Measurements from ENCODE around the gene CSNK1G3. TPM values are rescaled to one million over a fixed set of nuclear protein-coding genes. Genes with fewer than 3 reads are reported as not detected.
"Not testable (repeated sequence)": the region's sequence is repeated elsewhere in the genome, so short reads cannot be mapped to it uniquely, and the experiment has no call there.

The CSNK1G3 gene
- total RNA-seq, 2 experiments from 2014 or later: 30.6 to 31.5 TPM

GRCh38 chr5:123486951-123487655, 24.9 kb upstream of the CSNK1G3 start:
- DNase-seq (peak; percentile 16), ATAC-seq (no peak)
- CTCF ChIA-PET: interaction anchor here (1.1 kb wide), 1 partner anchor 72 kb away, joined by 3 read pairs; no protein-coding TSS in a partner anchor
- Mint-ChIP-seq H3K27ac (no peak overlapping the region), H3K27me3 (peaks cover 13% of the 10 kb centered on the region), H3K4me1 (no peaks in the 10 kb centered on the region), H3K36me3 (ENCODE audit: low read depth) (no peaks in the 10 kb centered on the region), H3K9me3 (ENCODE audit: low read depth) (no peaks in the 10 kb centered on the region), H3K4me3 (no peak overlapping the region)
- POLR2A ChIA-PET: no interaction called here
- intact Hi-C loops (cut with DNase I, micrococcal nuclease): no loop called here

DNA sequence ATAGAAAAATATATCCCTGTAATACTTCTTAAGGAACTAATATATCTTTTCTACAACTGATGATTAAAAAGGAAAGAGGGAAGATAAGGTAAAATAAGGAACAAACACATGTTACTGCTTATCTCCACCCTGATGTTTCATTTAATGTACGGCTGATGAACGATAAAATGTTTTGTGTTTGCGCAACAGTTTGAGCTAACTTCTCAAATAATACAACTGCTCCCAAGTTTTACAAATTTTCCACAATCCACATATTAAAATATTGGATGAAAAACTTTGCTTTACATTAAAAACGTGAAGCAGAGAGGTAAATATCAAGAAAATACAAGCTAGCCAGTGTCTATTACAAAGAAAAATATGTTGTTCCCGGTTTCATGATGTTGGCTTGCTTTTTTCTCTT, 21.0 kb upstream of the CSNK1G3 start:
- Mint-ChIP-seq H3K27ac (no peak overlapping the region), H3K27me3 (peaks cover 13% of the 10 kb centered on the region), H3K4me3 (no peak overlapping the region), H3K36me3 (ENCODE audit: low read depth) (no peaks in the 10 kb centered on the region), H3K9me3 (ENCODE audit: low read depth) (no peaks in the 10 kb centered on the region), H3K4me1 (no peaks in the 10 kb centered on the region)
- ChIA-PET POLR2A (no interaction called here), CTCF (no interaction called here)
- DNase-seq (no peak), ATAC-seq (no peak)
- intact Hi-C loops (cut with DNase I, micrococcal nuclease): no loop called here

- DNase-seq; intact Hi-C loops (cut with DNase I, micrococcal nuclease); H3K4me3 Mint-ChIP-seq; H3K9me3 Mint-ChIP-seq (ENCODE audit: low read depth); ATAC-seq; H3K36me3 Mint-ChIP-seq (ENCODE audit: low read depth); H3K27me3 Mint-ChIP-seq; H3K27ac Mint-ChIP-seq; POLR2A ChIA-PET; H3K4me1 Mint-ChIP-seq: not testable (repeated sequence)
- CTCF ChIA-PET: interaction anchor here (0.7 to 1.0 kb wide), 4 partner anchors 35 to 1301 kb away, joined by 3 read pairs; partner anchors contain the start of gene CEP120
Measured at GRCh38 chr5:123495211-123495610, 16.8 kb upstream of the CSNK1G3 start.

GRCh38 chr5:123496892-123497291, 15.1 kb upstream of the CSNK1G3 start:
- H3K36me3 Mint-ChIP-seq (ENCODE audit: low read depth): no peaks in the 10 kb centered on the region
- CTCF ChIA-PET: no interaction called here
- H3K9me3 Mint-ChIP-seq (ENCODE audit: low read depth): no peaks in the 10 kb centered on the region

GRCh38 chr5:123500471-123500870, 11.5 kb upstream of the CSNK1G3 start:
- peaks cover 5% of the 10 kb centered on the region for H3K27me3 Mint-ChIP-seq
- intact Hi-C loops (cut with DNase I, micrococcal nuclease): no loop called here
- peaks cover 8% of the 10 kb centered on the region for H3K4me1 Mint-ChIP-seq
- POLR2A ChIA-PET: no interaction called here
- H3K4me3 Mint-ChIP-seq: no peak overlapping the region
- DNase-seq (no peak), ATAC-seq (no peak)
- no peaks in the 10 kb centered on the region for H3K36me3 Mint-ChIP-seq (ENCODE audit: low read depth)
- H3K9me3 Mint-ChIP-seq (ENCODE audit: low read depth): no peaks in the 10 kb centered on the region
- CTCF ChIA-PET: no interaction called here
- no peak overlapping the region for H3K27ac Mint-ChIP-seq

More at GRCh38 chr5:123496892-123497291, 15.1 kb upstream of the CSNK1G3 start:
- POLR2A ChIA-PET: no interaction called here
- H3K4me1 Mint-ChIP-seq: peaks cover 4% of the 10 kb centered on the region
- DNase-seq (peak; percentile 20), ATAC-seq (peak; percentile 60)
- intact Hi-C loops (cut with DNase I, micrococcal nuclease): no loop called here
- no peak overlapping the region for H3K27ac Mint-ChIP-seq
- no peak overlapping the region for H3K4me3 Mint-ChIP-seq
- H3K27me3 Mint-ChIP-seq: peaks cover 5% of the 10 kb centered on the region

GRCh38 chr5:123502120-123502519, 9.9 kb upstream of the CSNK1G3 start:
- Mint-ChIP-seq H3K27ac (no peak overlapping the region), H3K9me3 (ENCODE audit: low read depth) (no peaks in the 10 kb centered on the region), H3K4me3 (no peak overlapping the region), H3K36me3 (ENCODE audit: low read depth) (no peaks in the 10 kb centered on the region), H3K27me3 (peaks cover 11% of the 10 kb centered on the region), H3K4me1 (peaks cover 4% of the 10 kb centered on the region)
- no peak for ATAC-seq
- POLR2A ChIA-PET: no interaction called here
- CTCF ChIA-PET: interaction anchor here (1.1 kb wide), 1 partner anchor 9 kb away, joined by 3 read pairs; no protein-coding TSS in a partner anchor
- intact Hi-C loops (cut with DNase I, micrococcal nuclease): no loop called here
- DNase-seq: no peak

GRCh38 chr5:123503299-123503698, 8.7 kb upstream of the CSNK1G3 start:
- ATAC-seq: no peak
- POLR2A ChIA-PET: no interaction called here
- H3K4me3 Mint-ChIP-seq: no peak overlapping the region
- H3K9me3 Mint-ChIP-seq (ENCODE audit: low read depth): no peaks in the 10 kb centered on the region
- H3K36me3 Mint-ChIP-seq (ENCODE audit: low read depth): no peaks in the 10 kb centered on the region
- H3K4me1 Mint-ChIP-seq: peaks cover 4% of the 10 kb centered on the region
- intact Hi-C loops (cut with DNase I, micrococcal nuclease): no loop called here
- peaks cover 13% of the 10 kb centered on the region for H3K27me3 Mint-ChIP-seq
- CTCF ChIA-PET: interaction anchor here (0.9 to 1.0 kb wide), 2 partner anchors 10 to 14 kb away, joined by 3 to 4 read pairs; no protein-coding TSS in a partner anchor
- no peak for DNase-seq
- no peak overlapping the region for H3K27ac Mint-ChIP-seq

- CTCF ChIA-PET: interaction anchor here (1.1 to 1.3 kb wide), 2 partner anchors 43 to 82 kb away, joined by 3 read pairs; no protein-coding TSS in a partner anchor
- Mint-ChIP-seq H3K4me1 (peaks cover 5% of the 10 kb centered on the region), H3K4me3 (no peak overlapping the region), H3K36me3 (ENCODE audit: low read depth) (no peaks in the 10 kb centered on the region), H3K27me3 (peaks cover 8% of the 10 kb centered on the region), H3K9me3 (ENCODE audit: low read depth) (no peaks in the 10 kb centered on the region), H3K27ac (no peak overlapping the region)
- ATAC-seq (no peak), DNase-seq (no peak)
- POLR2A ChIA-PET: no interaction called here
- intact Hi-C loops (cut with DNase I, micrococcal nuclease): no loop called here
Measured at GRCh38 chr5:123505633-123506032, 6.3 kb upstream of the CSNK1G3 start.

DNA sequence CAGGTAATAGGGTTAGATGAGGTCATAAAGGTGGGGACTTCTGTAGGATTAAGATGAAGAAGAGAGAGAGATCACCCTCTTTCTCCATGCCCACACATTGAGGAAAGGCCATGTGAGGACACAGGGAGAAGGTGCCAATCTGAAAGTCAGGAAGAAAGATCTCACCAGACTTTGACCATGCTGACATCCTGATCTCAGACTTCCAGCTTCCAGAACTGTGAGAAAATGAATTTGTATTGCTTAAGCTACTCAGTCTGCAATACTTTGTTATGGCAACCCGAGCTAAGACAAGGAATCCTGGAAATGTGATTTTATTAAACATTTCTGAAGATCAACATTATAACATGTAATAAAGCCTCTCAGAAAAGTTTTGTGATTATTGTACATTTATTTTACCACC, 3.5 kb upstream of the CSNK1G3 start:
- peaks cover 8% of the 10 kb centered on the region for H3K27me3 Mint-ChIP-seq
- H3K9me3 Mint-ChIP-seq (ENCODE audit: low read depth): no peaks in the 10 kb centered on the region
- peaks cover 16% of the 10 kb centered on the region for H3K4me1 Mint-ChIP-seq
- H3K36me3 Mint-ChIP-seq (ENCODE audit: low read depth): no peaks in the 10 kb centered on the region
- no peak overlapping the region for H3K4me3 Mint-ChIP-seq
- CTCF ChIA-PET: interaction anchor here (2.6 kb wide), 1 partner anchor 85 kb away, joined by 13 read pairs; the partner anchor contains the start of gene CEP120
- POLR2A ChIA-PET: no interaction called here
- ATAC-seq: no peak
- DNase-seq: no peak
- intact Hi-C loops (cut with DNase I, micrococcal nuclease): no loop called here
- no peak overlapping the region for H3K27ac Mint-ChIP-seq

GRCh38 chr5:123511290-123511647, 708 bp upstream of the CSNK1G3 start:
- H3K36me3 Mint-ChIP-seq (ENCODE audit: low read depth): no peaks in the 10 kb centered on the region
- no peak for DNase-seq
- CTCF ChIA-PET: interaction anchor here (0.6 to 2.9 kb wide), 4 partner anchors 10 to 1050 kb away, joined by 3 to 16 read pairs (median 4); partner anchors contain the start of gene CEP120
- H3K9me3 Mint-ChIP-seq (ENCODE audit: low read depth): no peaks in the 10 kb centered on the region
- H3K4me1 Mint-ChIP-seq: peaks cover 40% of the 10 kb centered on the region
- POLR2A ChIA-PET: interaction anchor here (0.7 to 4.0 kb wide), 4 partner anchors 10 to 88 kb away, joined by 3 to 55 read pairs (median 5); partner anchors contain the start of gene CEP120
- peak overlapping the region; percentile 97 for H3K27ac Mint-ChIP-seq
- peaks cover 5% of the 10 kb centered on the region for H3K27me3 Mint-ChIP-seq
- intact Hi-C loops (cut with DNase I, micrococcal nuclease): loop anchor here (5.0 to 10.0 kb wide), 3 partner anchors 36 to 1549 kb away; partner anchors contain the start of genes SRFBP1 (in 2 of the 2) and SNX24 (in 1 of the 2)
- peak overlapping the region; percentile 92 for H3K4me3 Mint-ChIP-seq
- ATAC-seq: no peak

DNA sequence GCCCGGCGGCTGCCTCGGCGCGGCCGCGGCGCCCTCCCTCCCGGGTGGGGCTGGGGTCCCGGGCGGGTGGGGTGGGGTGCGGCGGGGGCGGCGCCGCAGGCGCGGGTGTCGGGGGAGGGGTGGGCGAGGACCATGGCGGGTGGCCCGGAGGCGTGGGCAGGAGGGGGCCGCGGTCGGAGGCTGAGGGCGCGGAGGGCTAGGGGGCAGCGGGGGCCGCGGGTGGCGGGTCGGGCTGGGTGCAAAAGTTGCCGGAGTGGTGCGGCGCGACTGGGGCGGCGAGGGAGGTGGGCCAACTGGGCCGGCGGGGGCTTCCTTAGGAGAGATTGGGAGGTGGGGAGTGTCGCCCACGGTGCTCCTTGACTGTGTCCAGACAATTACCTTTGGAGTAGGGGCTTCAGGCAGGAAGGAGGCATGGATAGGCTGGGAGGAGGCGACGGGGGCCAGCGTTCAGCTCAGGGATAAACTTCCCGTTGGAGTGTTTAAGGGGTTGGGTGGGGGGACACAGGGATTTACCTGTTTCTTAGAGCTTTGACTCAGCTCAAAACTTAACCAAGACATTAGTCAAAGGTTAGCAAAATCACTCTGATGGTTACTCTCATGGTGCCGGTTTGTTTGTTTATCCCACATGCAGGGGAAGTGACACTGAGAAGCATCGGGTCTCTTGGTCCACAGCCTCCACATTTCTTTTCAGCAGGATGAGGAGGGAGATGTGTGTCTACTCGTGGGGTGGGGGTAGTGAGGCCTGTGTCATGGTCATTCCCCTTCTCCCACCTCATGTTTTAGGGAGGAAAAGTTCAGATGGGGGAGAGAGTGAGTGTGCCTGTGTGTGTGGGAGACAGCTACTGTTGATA, 859 bp downstream of the CSNK1G3 start:
- ATAC-seq (peak; percentile 19), DNase-seq (peak; percentile 61)
- peak overlapping the region; percentile 93 for H3K27ac Mint-ChIP-seq
- intact Hi-C loops (cut with DNase I, micrococcal nuclease): loop anchor here (1.0 to 10.0 kb wide), 9 partner anchors 34 to 1551 kb away; partner anchors contain the start of genes CEP120 (in 2 of the 2), SRFBP1 (in 2 of the 2), SNX2 (in 1 of the 2) and SNX24 (in 1 of the 2)
- peak overlapping the region; percentile 88 for H3K4me3 Mint-ChIP-seq
- ChIA-PET POLR2A (interaction anchor here (1.3 to 4.0 kb wide), 2 partner anchors 63 to 89 kb away, joined by 4 to 55 read pairs; partner anchors contain the start of gene CEP120), CTCF (interaction anchor here (0.9 to 2.9 kb wide), 5 partner anchors 10 to 91 kb away, joined by 3 to 16 read pairs (median 4); partner anchors contain the start of gene CEP120)
- H3K27me3 Mint-ChIP-seq: no peaks in the 10 kb centered on the region
- H3K36me3 Mint-ChIP-seq (ENCODE audit: low read depth): peaks cover 3% of the 10 kb centered on the region
- peaks cover 51% of the 10 kb centered on the region for H3K4me1 Mint-ChIP-seq
- no peaks in the 10 kb centered on the region for H3K9me3 Mint-ChIP-seq (ENCODE audit: low read depth)

Measured in activated CD4-positive, alpha-beta T cell treated with anti-CD3 and anti-CD28 coated beads for 36 hours (primary cell).